DMS 273 treated with DMSO at 0.1 percent for 48 hours (cell line): ENCODE measurements around the gene IRGQ.
A peak's percentile ranks its signal among the peaks of the same experiment; 100 is the strongest.
"Not testable (repeated sequence)": the region's sequence is repeated elsewhere in the genome, so short reads cannot be mapped to it uniquely, and the experiment has no call there.

Experiments used
- DNase-seq: peaks from one replicate; lab custom pipeline; 2025; lab: John Stamatoyannopoulos, UW

Gene IRGQ

DNA sequence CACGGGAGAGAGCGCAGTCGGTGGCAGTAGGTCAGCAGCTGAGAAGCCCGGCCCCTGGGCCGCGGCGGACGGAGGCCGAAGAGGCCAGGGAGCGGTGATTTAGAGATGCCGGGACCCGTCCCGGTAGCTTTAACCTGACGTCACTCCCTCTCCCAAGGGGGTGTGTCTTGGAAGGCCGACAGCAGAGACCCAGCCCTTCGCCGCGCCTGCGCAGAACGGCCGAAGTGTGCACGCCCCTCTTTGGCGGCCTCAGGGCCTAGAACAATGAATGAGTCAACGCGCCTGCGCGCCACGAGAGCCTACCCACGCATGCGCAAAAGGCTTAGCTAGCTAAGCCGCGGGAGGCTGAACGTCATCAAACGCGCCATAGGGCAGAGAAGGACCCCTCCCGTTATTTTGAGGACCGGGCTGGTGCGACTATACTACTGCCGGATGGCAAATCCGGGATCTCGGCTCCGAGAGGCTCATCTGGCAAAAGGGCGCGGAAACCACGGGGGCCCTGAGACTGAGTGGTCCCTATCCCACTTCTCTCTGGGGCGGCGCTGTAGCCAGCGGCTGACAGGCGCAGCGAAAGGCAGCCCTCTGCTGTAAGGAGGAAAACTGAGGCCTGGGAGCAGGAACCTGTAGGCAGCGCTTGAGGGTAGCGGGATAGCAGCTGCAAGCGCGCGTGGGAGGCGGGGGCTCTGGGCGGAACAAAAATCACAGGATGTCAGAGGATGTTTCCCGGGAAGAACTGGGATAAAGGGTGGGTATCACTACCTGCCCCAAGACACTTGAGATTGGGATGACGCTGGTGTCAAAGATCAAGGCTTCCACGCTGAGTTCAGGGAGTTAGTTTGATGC, at the start of gene IRGQ, which contains the start of gene ZNF576:
IRGQ (minus strand) TSS at position 136 of the 843 bp plus-strand sequence. CDS start 796 bp downstream, outside the sequence.
ZNF576 (plus strand) TSS at position 597 of the 843 bp plus-strand sequence. CDS start 514 bp downstream, outside the sequence.
- DNase-seq: peak; percentile 92

DNA sequence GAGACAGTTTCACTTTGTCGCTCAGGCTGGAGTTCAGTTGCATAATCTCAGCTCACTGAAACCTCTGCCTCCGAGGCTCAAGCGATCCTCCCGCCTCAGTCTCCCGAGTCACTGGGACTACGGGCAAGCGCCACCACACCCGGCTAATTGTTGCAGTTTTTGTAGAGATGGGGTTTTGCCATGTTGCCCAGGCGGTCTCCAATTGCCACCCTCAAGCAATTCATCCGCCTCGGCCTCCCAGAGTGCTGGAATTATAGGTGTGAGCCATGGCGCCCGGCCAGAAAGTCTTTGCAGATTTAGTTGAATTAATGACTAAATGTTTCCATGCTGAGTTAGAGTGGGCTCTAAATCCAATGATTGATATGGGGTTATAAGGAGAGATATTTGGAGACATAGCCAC, 48.2 kb upstream of the IRGQ start:
- DNase-seq: no peak

DNA sequence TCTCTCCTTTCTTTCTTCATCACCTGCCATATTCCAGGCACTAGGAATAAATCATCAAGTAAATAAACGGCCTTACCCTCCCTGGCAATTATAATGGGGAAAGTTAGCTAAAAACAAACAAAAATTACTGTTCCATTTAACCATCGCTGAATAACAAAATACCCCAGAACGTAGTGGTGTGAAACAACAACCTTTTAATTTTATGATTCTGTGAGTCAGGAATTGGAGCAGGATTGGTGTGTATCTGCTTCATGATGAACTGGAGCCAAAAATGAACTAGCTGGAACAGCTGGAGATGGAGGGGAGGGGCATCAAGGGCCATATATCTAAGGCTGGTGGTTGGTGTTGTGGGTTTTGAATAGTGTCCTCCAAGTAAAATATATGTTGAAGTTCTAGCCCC, 47.4 kb upstream of the IRGQ start:
- DNase-seq: no peak

GRCh38 chr19:43642531-43642930, 46.6 kb upstream of the IRGQ start:
- DNase-seq: no peak

DNA sequence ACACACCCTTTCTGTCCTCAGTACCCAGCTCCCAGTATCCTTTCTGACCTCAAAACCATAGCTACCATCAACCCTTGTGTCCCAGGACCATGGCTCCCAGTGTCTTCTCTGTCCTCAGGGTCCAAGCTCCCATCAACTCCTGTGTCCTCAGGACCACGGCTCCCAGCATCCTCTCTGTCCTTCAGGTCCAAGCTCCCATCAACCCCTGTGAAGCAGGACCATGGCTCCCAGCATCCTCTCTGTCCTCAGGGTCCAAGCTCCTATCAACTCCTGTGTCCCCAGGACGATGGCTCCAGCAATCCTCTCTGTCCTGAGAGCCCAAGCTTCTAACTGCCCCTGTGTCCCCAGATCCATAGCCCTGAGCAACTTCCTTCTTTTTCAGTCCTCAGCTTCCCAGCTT, 45.4 kb upstream of the IRGQ start:
- DNase-seq: no peak

GRCh38 chr19:43640424-43640757, 44.5 kb upstream of the IRGQ start:
- no peak for DNase-seq

GRCh38 chr19:43639519-43640423, 43.8 kb upstream of the IRGQ start, which contains the start of gene CADM4:
Gene CADM4, minus strand, starts transcription at chr19:43639850. Its CDS starts 60 bp downstream, at chr19:43639790.
- DNase-seq: no peak

- DNase-seq: no peak
Observed at GRCh38 chr19:43638995-43639518, 43.1 kb upstream of the IRGQ start.

GRCh38 chr19:43638214-43638994, 42.5 kb upstream of the IRGQ start:
- DNase-seq: no peak

DNA sequence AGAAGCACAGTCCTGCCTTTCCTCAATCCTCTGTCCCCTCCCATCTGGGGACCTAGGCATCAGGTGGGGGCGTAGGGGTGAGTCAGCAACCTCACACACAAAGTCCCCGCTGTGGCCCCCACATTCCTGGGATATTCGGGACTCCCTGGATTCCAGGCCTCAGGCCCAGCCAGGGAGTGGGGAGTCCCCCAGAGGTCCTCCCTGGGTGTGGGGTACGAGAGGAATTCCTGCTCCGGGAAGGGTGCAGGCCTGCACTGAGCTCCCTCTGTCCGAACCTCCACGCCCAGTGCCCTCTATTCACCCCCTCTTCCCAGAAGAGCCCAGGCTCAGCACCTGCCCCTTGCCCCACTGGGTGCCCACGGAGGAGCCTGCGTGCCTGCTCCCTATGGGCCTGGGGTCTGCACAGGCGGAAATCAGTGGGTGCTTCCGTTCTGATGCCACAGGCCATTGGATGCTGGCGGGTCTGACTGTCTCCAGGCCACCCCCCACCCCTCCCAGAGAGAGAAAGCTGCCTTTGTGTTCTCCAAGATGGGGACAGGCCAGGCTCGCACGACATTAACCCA, 40.3 kb upstream of the IRGQ start:
- DNase-seq: no peak

- not testable (repeated sequence) for DNase-seq
Observed at GRCh38 chr19:43635561-43635940, 39.6 kb upstream of the IRGQ start.

DNA sequence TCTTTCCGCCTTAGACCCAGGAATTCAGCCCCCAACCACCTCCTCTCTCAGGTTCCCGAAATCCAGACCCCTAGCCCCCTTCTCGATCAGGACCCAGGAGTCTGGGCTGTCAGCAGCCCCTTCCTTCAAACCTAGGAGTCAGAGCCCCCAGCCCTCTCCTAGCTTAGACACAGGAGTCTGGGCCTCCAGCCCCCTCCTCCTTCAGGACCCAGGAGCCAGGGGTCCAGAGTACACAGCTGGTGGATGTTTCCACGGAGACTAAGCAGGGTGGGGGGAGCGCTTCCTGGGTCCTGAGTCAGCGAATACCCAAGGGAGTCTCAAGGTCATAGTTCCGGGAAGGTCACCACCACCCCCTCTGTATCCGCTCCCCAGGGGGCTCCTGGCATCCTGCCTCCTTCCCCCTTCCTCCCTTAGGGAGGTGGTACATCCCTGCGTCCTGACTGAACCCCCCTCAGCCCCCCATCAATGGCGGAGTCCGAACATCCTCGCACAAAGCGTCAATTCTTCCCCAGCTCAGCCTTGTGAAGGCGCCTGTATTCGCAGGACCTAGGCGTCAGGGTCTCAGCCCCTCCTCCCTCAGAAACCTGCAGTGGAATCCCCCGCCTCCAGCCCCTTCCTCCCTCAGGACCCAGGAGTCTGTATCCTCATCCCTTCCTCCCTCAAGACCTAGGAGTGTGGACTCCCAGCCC, 39.1 kb upstream of the IRGQ start:
- DNase-seq: no peak

DNA sequence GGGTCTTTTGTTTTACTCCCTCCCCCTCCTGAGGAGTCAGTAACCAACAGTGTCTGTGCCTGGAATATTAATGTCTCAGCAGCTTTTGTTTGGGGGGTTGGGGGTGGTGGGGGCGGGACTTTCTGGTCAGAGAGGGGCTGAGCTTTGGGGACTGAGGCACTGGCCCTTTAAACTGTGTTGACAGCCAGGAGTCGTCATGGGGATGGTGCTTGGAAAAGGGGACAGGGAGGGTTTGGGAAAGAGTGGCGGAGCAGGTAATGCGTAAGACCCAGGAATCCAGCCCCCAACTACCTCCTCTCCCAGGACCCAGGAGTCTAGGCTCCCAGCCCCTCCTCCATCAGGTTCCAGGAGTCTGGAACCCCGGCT, 38.6 kb upstream of the IRGQ start:
- DNase-seq: no peak

- DNase-seq: no peak
Observed at GRCh38 chr19:43634068-43634467, 38.1 kb upstream of the IRGQ start.

DNA sequence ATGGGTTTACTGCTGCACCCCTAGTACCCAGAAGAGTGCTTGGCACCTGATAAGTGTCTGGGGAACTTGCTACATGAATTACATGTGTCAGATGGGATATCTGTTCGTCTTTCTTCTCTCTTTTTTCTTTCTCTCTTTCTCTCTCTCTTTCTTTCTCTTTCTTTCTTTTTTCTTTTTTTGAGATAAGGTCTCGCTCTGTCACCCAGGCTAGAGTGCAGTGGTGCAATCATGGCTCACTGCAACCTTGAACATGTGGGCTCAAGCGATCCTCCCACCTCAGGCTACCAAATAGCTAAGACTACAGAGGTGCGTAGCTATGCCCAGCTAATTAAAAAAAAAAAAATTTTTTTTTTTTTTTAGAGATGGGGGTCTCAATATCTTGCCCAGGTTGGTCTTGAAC, 37.6 kb upstream of the IRGQ start:
- no peak for DNase-seq

GRCh38 chr19:43631491-43631890, 35.6 kb upstream of the IRGQ start:
- DNase-seq: no peak

- no peak for DNase-seq
Observed at GRCh38 chr19:43628646-43629326, 32.9 kb upstream of the IRGQ start.

DNA sequence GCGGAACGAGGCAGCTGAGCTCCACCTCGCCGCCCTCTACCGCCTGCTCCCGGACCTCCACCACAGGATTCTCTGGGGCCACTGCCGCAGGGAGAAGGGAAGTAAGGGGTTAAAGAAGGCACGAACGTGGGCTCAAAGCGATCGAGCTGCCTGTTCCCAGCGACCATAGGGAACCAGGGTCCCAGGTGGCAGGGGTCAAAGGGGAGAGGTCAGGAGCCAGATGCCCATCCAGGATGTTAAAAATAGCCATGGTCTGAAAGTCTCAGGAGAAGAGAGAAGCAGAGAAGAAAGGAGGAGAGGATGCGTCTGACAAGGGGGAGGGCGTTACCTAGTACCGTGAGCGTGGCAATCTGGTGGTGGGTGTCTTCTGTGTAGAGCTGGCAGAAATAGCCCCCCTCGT, 30.9 kb upstream of the IRGQ start:
- DNase-seq: no peak

DNA sequence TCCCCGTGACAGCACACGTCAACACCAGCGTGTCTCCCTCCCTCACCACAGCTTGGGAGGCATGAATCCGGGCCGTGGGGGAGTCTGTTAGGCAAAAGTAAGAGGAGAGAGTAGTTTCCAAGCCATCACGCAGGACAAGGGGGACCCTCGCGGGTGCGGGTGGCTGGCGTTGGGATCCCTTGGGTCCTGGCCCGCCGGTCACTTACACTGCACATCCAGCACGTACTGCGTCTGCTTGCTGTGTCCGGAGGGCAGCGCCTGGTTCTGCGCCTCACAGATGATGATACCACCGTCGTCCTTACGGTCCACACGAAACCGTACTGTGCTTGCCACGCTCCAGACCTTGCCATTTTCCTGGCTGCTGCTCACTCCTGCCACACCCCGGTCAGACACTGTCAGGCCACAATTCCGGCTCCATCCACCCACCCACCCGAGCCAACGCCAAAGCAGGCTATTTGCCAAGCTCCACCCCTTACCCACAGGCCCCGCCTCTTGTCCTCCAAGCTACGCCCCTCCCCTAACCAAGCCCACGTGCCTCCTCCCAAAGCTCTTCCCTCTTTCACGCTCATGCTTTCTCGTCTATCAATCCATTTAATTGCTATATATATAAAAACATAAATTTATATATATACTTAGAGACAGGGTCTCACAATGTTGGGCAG, 30.1 kb upstream of the IRGQ start:
- no peak for DNase-seq

DNA sequence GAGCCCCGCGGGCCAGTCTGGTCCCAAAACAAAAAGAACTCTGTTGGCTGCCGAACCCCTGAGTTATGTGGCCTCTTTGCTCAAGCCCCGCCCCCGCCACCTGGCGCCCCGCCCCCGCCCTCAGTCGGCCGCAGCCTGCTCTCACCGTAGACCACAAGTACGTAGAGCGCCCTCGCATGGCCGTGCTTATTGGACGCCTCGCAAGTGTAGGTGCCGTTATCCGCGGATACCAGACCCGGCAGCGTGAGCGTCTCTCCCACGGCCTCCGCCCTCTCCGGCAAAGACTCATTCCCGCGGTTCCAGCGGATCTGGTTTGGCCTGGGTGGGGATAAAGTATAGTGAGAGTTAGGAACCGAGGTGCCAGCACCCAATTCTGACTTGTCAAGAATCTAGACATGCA, 29.0 kb upstream of the IRGQ start:
- DNase-seq: no peak
